ENCODE results near the gene RPGRIP1L.

Gene RPGRIP1L

DNA sequence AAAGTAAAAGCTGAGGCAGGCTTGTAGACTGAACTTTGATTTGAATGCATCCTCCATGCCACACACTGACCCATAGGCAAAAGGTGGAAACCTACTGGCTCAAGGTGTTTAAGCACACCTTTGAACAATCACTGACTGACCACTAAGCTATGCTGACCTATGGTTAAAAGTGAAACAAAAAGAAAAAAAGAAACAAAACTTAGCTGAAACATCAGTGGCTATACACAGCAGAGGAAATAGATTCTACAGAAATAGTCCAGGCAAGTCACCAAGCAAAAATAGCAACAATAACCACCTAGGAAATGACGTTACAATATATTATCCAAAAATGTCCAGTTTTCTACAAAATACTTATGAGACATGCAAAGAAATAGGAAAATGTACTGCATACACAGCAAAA is 60.2 kb downstream of the RPGRIP1L start:
- DNase-seq: no peak

DNA sequence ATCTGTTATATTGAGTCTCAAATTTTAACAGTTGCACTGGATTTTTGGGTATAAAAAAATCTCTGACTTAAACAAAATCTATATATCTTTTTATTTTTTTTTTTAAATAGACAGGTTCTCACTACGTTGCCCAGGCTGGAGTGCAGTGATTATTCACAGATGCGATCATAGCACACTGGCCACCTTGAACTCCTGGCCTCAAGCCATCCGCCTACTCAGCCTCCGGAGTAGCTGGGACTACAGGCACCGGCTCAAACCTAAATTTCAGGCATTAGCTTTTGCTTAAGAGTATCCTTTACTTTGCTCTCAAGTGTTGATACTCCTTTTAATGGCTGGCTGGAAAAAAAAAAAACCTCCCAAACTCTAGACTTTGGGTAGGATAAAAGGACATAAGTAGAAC is 61.6 kb downstream of the RPGRIP1L start:
- no peak for DNase-seq

DNA sequence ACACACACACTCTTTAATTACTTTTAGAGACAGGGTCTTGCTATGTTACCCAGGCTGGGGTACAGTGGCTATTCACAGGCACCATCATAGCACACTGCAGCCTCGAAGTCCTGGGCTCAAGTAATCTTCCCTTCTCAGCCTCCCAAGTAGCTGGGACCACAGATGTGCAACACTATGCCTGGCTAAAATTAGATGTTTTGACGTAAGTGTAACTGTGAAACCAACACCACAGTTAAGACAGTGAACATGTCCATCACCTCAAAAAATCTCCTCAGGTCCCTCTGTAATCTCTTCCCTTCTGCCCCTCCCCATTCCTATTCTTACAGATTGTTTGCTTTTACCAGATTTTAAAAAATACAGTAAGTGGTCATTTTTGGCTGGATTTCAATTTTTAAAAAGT is 66.7 kb downstream of the RPGRIP1L start:
- DNase-seq: no peak

DNA sequence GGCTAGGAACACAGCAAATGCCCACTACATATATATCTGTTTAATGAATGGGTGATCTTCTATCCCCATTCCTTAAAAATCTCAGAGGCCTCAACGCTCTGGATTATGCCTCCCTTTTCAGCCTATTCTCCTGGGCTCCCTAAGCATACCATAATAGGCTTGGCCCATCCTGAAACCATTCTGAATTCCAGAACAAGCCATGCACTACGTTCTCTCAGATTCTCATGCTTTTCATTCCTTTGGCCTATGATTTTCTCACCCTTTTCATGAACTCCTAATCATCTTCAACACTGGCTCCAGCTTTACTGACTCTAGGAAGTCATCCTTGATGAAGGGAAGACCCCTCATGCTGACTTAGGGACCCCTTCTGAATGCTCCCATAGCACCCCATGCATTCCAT is 71.1 kb downstream of the RPGRIP1L start:
- no peak for DNase-seq

DNA sequence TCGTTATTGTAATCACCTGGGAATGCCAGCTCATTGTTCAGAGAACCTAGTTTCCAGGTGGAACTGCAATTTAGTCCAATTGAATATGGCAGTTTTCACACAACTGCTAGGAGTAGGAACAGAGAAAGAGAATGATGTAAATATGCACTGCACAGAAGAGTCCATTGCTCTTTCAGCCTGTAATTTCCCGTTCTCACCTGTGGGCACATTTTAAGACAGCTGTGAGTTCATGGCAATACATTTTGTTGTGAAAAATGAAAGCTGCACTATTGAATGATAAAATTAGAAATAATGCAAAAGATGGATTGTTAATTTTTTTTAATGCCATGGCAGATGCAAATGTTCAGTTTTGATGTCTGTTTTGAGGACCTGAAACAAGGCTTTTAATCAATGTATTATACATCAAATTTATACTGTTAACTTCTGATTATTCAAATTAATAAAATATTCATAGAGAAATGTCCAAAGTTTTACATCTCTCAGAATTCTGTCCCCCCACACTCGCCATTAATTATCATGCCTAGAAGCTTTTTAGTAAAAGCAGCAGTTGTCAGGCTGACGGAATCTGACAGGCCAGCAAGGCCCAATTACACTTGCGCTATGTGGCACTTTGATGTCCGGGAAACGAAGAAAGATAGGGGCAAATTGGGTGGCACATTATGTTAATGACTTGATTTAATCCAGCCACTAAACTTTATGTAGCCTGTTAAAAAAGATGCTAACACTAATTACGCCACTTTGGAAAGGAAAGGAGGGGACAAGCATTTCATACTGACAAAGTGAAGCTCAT is 72.2 kb downstream of the RPGRIP1L start:
- no peak for DNase-seq

DNA sequence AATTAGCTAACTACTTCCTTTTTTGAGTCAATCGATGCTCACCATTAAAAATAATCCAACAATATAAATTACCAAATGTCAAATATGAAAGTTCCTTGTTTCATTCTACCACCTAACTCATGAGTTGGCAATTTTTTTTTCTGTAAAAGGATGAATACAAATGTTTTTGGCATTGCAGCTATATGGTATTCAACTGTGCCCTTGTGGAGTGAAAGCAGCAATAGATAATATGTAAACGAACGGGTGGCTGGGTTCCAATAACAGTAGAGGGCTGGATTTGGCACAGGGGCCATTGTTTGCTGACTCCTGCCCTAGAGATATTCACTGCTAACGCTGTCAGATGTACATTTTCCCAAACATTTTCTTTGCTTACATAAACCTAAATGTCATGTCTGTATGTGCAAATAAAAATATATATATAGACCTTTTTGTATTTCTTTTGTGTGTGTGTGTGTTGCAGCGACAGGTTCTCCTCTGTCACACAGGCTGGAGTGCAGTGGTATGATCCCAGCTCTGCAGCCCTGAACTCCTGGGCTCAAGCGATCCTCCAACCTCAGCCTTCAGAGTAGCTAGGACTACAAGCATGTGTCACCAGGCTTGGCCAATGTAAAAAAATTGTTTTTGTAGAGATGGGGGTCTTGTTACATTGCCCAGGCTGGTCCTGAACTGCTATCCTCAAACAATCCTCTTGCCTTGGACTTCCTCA is 73.9 kb downstream of the RPGRIP1L start:
- DNase-seq: peak; percentile 8

DNA sequence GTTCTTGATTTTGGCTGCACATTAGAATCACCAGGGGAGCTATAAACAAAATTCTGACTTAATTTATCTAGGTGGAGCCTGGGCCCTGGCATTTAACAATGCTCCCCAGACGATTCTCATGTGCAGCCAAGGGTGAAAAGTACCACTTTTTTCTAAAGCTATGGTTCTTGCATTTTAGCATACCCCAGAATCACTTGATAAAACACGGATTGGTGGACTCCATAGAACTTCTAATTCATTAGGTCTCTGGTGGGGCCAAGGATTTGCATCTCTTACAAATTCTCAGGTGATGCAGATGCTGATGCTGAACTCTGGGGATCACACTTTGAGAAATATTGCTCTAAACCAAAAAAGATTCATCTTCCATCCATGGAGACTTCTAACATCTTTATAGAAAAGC is 74.5 kb downstream of the RPGRIP1L start:
- DNase-seq: no peak

DNA sequence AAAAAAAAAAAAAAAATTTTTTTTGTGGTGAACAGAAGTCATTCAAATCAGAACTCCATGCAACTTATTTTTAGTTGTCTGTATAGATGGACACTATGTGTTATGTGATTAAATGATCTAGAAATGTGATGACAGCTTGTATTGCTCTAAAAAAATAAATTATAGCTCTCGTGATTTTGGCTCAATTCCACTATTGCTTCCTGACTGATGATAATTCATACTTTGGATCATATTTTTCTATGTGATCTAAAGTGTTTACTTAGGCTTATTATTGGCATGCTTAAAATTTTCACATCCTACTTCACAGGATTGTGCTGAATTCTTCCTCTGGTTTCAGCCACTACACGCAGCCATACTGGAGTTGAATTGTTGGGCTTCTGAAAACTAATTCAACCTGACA is 76.8 kb downstream of the RPGRIP1L start:
- DNase-seq: peak; percentile 29

DNA sequence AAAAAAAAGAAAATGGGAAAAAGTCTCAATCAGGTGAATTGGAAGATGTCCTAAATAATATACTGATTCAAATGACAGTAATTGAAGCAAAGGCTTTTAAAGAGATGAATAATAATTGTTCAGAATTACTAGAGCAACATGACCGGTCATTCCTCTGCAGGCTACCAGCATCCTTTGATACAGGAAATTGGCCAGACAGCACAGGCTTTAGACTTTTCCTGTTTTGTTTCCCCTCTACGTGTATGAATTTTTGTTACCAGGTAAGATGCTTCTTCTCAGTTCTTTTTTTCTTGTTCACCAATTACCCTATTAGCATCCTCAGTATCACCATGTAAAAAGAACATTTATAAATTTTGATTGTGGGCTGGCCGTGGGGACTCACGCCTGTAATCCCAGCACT is 77.5 kb downstream of the RPGRIP1L start:
- no peak for DNase-seq

DNA sequence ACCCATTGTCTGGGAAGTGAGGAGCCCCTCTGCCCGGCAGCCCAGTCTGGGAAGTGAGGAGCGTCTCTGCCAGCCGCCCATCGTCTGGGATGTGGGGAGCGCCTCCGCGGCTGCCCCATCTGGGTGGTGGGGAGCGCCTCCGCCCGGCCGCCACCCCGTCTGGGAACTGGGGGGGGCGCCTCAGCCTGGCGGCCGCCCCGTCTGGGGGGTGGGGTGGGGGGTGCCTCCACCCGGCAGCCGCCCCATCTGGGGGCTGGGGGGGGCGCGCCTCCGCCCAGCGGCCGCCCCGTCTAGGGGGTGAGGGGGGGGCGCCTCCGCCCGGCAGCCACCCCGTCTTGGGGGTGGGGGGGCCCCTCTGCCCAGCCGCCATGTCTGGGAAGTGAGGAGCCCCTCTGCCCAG is 78.4 kb downstream of the RPGRIP1L start:
- no peak for DNase-seq

DNA sequence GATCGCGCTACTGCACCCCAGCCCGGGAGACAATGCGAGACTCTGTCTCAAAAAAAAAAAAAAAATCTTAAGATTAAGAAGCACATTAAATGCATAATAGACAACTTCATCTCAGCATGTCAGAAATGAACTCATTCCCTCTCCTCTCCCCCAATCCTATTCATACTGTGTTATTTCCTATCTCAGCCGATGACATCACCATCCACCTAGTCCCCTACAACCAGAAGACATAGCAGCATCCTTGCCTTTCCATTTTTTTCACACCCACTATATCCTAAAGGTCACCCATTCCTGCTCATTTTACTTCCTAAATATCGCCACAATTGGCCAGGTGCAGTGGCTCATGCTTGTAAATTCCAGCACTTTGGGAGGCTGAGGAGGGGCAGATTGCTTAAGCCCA is 81.3 kb downstream of the RPGRIP1L start:
- no peak for DNase-seq

DNA sequence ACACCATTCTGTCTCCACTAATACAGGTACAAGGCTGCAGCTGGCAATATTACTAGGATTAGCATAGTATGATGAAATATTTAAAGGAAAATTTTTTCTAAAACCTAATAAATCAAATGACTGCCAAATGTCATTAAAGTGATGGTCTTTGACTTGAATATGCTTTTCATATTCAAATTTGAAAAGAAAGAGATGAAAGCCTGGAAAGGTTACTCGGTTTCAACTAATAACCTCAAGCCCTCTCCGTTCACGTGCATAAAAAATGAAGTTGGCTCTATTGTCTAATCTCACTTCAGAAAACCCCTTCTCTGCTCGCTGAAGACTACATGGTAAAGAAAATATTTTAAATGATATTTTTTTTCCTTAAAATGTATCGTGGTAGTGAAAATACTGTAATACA is 83.2 kb downstream of the RPGRIP1L start:
- no peak for DNase-seq

DNA sequence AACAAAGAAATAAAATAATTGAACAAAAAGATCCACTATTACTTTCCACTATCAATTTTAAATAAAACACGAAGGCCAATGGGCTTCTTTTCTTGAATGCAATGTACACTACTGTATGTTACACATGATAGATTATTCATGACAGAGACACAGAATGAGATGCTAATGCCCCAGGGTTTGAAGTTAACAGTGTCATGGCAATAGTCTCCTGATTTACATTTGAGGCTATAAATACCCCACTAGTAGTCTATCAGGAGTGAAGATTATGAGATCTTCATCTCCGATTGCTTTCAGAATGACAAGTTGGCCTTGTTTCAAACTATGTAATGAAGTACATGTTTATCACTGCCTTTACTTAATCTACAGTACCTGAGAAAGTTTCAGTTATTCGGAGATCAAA is 84.4 kb downstream of the RPGRIP1L start:
- DNase-seq: no peak

DNA sequence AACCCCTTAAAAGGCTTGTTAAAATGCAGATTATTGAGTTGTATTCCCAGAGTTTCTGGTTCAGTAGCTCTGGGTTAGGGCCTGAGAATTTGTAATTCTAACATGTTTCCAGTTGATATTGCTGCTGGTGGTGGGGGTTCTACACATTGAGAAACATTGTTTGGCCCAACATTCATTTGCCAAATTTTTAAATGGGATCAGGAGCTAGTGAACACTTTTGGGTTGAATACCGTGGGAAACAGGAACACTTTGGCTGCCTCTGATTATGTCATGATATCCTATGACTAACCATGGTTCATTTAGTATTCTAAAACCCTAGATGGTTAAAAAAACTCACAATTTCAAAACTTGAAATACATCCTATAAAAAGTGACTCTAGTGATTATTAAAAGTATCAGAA is 89.3 kb downstream of the RPGRIP1L start:
- DNase-seq: no peak

DNA sequence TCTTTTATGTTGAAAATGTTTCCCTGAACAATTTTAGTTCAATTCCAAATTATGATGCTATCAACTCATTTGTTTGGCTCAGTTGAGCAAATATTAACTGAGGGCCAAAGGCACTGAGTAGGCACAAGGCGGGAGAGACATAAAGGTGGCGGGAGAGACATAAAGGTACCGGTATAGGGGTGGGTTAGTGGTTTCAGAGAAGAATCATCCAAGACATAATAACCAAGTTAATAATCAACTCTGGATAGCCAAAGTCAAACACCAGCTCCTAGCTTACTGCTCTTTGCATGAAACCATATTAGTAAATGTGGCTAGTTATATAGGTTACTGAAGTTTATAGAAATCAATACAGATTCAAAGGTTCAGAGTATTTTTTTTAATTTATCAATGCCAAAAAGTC is 91.7 kb downstream of the RPGRIP1L start:
- DNase-seq: no peak

DNA sequence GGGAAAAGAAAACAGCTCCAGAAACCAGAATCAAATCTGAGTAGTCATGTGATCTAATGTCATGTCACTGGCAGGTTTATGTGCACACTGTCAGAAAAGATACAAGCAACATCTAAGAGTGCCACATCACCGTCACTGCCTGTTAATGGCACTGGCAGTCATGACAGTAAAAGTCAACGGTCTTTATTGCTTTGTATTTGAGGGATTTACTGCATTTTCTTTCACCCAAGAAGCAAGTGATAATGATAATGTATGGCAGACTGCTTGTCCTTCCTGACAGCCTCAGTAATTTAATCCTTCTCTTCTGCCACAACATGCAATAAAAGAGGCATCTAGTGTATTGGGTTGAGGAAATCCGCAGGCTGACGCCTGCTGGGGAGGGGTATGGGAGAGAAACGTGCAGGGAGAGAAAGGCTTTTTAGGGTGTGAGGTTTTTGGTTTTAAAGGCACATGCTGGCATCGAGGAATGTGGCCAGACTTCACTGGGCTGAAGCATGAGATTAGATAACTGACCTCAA is 92.4 kb downstream of the RPGRIP1L start:
- no peak for DNase-seq

DNA sequence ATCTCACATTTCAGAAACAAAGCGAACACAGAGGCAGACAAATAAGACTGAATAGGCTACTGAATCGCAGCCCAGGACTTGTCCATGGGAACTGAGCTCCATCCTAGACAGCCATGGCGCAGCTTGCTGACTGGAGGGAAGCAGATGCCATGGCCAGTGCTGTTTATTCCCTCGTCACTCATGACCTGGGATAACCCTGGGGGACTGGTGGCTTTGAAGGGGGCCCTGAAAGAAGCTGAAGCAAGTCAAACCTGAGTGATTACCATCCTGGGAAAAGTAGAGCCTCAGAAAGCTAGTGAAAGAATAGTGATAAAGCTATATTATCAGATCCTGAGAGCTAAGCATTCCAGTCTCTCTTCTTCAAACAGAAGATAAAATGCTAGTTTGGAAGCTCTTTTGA is 94.1 kb downstream of the RPGRIP1L start:
- DNase-seq: no peak

DNA sequence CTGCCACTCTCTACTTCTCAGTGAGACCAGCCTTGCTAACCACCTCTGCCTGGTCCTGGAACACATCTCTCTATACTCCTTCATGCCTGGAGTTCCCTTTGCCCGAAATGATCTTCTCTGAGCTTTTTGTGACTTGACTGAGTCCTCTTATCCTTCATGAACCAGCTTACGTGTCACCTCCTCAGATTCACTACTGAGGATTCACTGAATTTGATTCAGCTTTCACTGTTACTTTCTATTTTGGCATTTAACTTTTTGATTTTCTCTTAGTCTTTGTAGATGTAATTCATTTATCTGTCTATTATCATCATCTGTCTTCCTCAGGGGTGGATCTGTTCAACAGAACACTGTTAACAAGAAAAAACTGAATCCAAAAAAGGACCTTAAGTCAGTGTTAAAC is 95.6 kb downstream of the RPGRIP1L start:
- no peak for DNase-seq

DNA sequence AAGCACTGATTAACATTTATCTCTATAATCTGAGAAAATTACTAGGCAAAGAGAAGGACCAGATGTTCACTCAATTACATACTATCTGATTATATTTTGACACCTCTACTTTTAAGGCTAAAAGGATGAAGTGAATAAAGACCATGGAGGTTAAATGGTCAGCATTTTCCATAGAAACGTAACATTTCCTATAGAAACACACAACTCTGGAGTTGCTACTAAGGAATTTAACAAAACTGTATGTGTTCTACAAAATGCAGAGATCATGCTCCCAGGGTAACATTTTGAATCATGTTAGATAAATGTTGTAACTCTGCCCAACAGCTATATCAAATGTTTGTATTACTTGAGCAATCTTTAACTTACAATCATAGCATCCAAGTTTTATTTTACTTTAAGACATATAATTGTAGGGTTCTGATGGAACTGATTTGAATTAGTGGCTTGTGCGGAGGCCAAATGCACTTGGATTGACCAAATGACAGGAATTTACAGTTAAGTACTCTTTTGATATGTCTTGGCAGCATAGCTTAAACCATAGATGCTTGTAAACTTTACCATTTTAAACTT is 97.7 kb downstream of the RPGRIP1L start:
- DNase-seq: no peak

DNA sequence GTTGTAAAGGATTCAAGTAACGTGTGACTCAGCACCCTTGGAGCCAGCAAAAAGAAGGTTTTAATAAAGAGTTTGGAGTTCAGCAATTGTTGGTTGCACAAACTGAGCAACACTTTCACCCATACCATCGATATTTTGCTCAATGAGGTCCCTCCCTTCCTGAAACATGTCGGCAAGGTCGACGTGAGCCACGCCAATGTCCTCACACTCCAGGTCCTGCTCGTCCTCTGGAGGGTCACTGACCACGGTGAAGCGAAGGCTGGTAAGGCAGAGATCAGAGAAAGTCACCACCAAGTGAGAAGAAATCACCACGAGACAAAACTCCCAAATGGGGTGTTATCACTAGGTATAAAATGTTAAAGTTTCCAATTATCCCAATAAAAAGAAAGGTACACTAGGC is 98.3 kb downstream of the RPGRIP1L start:
- no peak for DNase-seq

DNA sequence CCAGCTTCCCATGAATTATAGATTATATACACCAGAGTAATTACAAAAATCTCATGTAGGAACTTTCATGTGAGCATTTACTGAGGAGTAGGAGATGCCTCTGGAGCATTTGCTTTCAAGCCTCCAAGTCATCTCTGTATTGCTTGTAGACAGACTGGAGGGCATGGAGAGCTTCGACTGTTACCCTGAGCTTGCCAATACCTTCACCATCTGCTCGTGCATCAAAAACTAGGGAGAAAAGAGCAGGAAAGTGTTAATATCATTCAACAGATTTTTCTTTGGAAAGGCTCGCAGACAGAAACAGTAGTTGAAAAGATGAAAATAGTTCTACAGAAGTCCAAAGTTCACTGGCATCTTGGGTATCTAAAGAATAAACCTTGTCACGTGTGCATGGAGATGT is 101.7 kb downstream of the RPGRIP1L start:
- DNase-seq: no peak

DNA sequence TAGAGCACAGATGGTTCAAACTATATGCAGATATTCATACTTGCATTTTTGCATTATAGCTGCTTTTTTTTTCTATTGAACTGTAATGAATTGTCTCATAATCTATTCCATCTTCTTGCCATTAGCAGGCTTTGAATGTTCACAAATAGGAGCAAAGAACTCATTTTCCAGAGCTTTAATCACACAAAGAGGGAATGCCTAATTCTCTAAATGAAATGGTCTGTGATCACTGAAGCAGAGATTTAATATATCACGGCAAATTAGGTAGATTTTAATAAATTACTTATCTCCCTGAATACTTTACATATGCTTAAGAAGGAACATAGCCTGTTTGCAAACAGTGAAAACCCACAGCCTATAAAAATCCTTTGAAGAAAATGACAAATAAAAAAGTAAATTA is 103.0 kb downstream of the RPGRIP1L start:
- DNase-seq: no peak

DNA sequence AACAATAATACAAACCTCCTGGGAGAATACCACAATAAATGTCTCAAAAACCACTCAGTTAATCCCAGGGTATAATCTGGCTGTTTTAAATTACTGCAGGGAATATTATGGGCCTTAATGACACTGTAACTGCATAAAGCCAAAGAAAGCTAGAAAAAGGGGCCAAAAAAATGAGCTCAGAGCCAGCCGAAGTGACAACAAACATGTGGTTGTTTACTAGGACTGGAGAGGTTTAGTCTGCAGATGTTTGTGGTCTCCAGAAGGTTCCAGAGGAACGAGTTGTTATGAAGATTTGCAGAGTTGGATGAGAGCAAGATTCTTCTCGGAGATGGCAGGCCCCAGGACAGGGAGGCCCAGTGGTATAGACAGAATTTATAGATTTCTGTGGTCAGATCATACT is 103.5 kb downstream of the RPGRIP1L start:
- DNase-seq: no peak

DNA sequence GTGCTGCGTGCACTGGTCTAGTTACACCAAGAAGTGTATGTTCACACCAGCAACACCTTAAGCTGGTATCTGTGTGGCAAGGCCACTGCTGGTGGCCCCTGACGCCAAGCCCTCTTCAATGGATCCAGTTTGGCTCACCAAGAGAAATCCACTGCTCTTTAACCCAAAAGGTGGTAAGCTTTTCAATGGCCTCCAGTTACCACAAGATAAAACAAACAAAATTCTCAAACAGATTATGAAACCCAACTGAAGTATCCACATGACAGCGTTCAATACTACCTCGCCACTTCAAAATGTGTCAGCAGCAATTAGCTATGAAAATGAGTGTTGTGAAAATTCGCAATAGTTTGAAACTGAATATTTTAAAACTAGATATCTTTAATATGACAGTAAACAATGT is 104.1 kb downstream of the RPGRIP1L start:
- DNase-seq: no peak

Measured in SHP77 treated with DMSO at 0.1 percent for 48 hours (cell line).